ENCODE results near the gene ATP4A.

ATP4A gene

GRCh38 chr19:35539314-35539713 is 24.1 kb downstream of the ATP4A start:
- H3K36me3 Mint-ChIP-seq (ENCODE audit: low read depth) = peaks cover 6% of the 10 kb centered on the region
- peak overlapping the region; percentile 69 for H3K27ac Mint-ChIP-seq
- H3K4me3 Mint-ChIP-seq = no peak overlapping the region
- peaks cover 7% of the 10 kb centered on the region for H3K27me3 Mint-ChIP-seq (ENCODE audit: low read depth, poor library complexity)
- H3K9me3 Mint-ChIP-seq = no peaks in the 10 kb centered on the region
- no peak for DNase-seq
- no peak for TF ChIP-seq CTCF (IDR thresholded peaks at IDR 0.05)
- peaks cover 15% of the 10 kb centered on the region for H3K4me1 Mint-ChIP-seq

- Mint-ChIP-seq H3K4me3 (no peak overlapping the region), H3K9me3 (no peaks in the 10 kb centered on the region), H3K27ac (peak overlapping the region; percentile 28), H3K27me3 (ENCODE audit: low read depth, poor library complexity) (peaks cover 20% of the 10 kb centered on the region), H3K4me1 (peaks cover 17% of the 10 kb centered on the region), H3K36me3 (ENCODE audit: low read depth) (peaks cover 5% of the 10 kb centered on the region)
- no peak for TF ChIP-seq CTCF (IDR thresholded peaks at IDR 0.05)
- DNase-seq = no peak
Observed at GRCh38 chr19:35534803-35535480, 28.5 kb downstream of the ATP4A start.

GRCh38 chr19:35533822-35534392 is 29.6 kb downstream of the ATP4A start:
- no peak overlapping the region for H3K27ac Mint-ChIP-seq
- H3K4me1 Mint-ChIP-seq = peaks cover 17% of the 10 kb centered on the region
- no peak overlapping the region for H3K4me3 Mint-ChIP-seq
- no peak for DNase-seq
- H3K27me3 Mint-ChIP-seq (ENCODE audit: low read depth, poor library complexity) = peaks cover 28% of the 10 kb centered on the region
- no peak for TF ChIP-seq CTCF (IDR thresholded peaks at IDR 0.05)
- H3K36me3 Mint-ChIP-seq (ENCODE audit: low read depth) = peaks cover 5% of the 10 kb centered on the region
- H3K9me3 Mint-ChIP-seq = no peaks in the 10 kb centered on the region

- H3K4me1 Mint-ChIP-seq = peaks cover 17% of the 10 kb centered on the region
- no peak for DNase-seq
- peaks cover 5% of the 10 kb centered on the region for H3K36me3 Mint-ChIP-seq (ENCODE audit: low read depth)
- no peak within 1 kb of the TSS for H3K4me3 Mint-ChIP-seq
- H3K27ac Mint-ChIP-seq = no peak within 1 kb of the TSS
- no peaks in the 10 kb centered on the region for H3K9me3 Mint-ChIP-seq
- TF ChIP-seq CTCF (IDR thresholded peaks at IDR 0.05) = no peak
- H3K27me3 Mint-ChIP-seq (ENCODE audit: low read depth, poor library complexity) = peaks cover 31% of the 10 kb centered on the region
Observed at GRCh38 chr19:35533201-35533821, 30.1 kb downstream of the ATP4A start, which contains the start of gene GAPDHS. TSS of gene GAPDHS (plus strand) at chr19:35533456. CDS start at chr19:35533528, 72 bp downstream.

- DNase-seq = no peak
- TF ChIP-seq CTCF (IDR thresholded peaks at IDR 0.05) = no peak
- Mint-ChIP-seq H3K4me1 (peaks cover 8% of the 10 kb centered on the region), H3K4me3 (no peak overlapping the region), H3K27me3 (ENCODE audit: low read depth, poor library complexity) (peaks cover 35% of the 10 kb centered on the region), H3K9me3 (no peaks in the 10 kb centered on the region), H3K27ac (no peak overlapping the region), H3K36me3 (ENCODE audit: low read depth) (peaks cover 5% of the 10 kb centered on the region)
Observed at GRCh38 chr19:35531291-35531690, 32.2 kb downstream of the ATP4A start.
